ENCODE results near the gene ICA1. TPM values are rescaled to one million over a fixed set of nuclear protein-coding genes. Genes with fewer than 3 reads are reported as not detected.

Gene ICA1
- total and polyA plus RNA-seq, 2 of the 13 experiments (the other 11 are each of a cell fraction or from before 2014, with no cell fraction given), result 0.29 TPM; not detected in 1

DNA sequence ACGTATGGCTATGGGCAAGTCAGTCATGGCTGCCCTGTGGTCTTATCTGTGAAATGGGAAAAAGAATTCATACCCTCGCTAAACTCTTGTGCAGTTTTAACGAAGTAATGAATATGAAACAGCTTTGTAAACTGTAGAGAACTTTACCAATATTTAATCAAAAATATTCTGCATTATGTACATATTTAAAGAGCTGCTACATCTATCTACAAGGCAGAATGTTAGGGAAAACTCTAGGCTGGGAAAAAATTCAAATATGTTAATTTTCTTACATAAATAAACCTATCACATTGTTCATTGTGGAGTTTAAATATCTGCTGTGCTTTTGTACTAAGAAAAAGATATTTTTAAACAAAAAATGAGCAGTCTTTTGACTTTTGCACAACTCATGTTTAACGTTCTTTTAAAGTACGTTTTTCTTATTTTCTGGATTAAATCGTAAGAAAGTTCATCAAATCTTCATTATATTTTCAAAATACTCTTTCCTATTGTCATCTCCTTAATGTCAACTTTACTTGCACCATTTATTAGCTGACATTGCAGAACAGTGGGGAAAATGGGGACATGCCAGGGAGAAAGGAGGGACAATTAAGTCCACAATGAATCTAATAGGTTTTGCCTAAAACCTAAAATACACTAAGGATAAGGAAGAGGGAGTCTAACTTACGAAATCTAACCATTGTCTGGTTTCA is 57.5 kb downstream of the ICA1 start:
- Histone ChIP-seq H3K9ac (ENCODE audit: insufficient read depth, low read depth, low read length) (no peak overlapping the region), H3K27me3 (ENCODE audit: control insufficient read depth in 1 of 2, insufficient read depth in 2 of 2, low read length in 2 of 2) (peaks cover 0 to 18% of the 10 kb centered on the region in 2 experiments; a peak in 4 of 5 replicates), H3K79me2 (ENCODE audit: insufficient read depth, low read length) (no peaks in the 10 kb centered on the region), H3K4me2 (ENCODE audit: low read depth, low read length) (no peak overlapping the region), H2AFZ (ENCODE audit: low read length) (no peak overlapping the region), H3K9me3 (ENCODE audit: low read length) (no peaks in the 10 kb centered on the region), H3K4me1 (ENCODE audit: insufficient read depth, low read length) (no peaks in the 10 kb centered on the region), H3K36me3 (replicated peaks in 1 of 2; ENCODE audit: control insufficient read depth in 1 of 2, insufficient read depth in 2 of 2, low read length in 2 of 2) (no peaks in the 10 kb centered on the region), H4K20me1 (ENCODE audit: insufficient read depth, low read length) (no peaks in the 10 kb centered on the region), H3K27ac (ENCODE audit: extremely low read length, insufficient read depth, low read length) (no peak overlapping the region), H3K4me3 (replicated peaks in 1 of 3; ENCODE audit: insufficient read depth in 1 of 3, low read depth in 2 of 3, low read length in 3 of 3) (no peak overlapping the region)
- CTCF ChIA-PET (ENCODE audit: low intra/inter-chr PET ratio, low total read pairs), result no interaction called here
- in situ Hi-C loops (cut with HindIII; ENCODE audit: extremely low pct_ligation_motif_present, low pct_unique_long_range_greater_than_20kb), result loop anchor here (25.0 kb wide), 1 partner anchor 542 kb away; no protein-coding TSS in a partner anchor
- DNase-seq (ENCODE audit: low spot score), result no peak
- TF ChIP-seq MAFK (conservative IDR thresholded peaks at IDR 0.05 in 1 of 2, IDR thresholded peaks at IDR 0.05 in 1 of 2; ENCODE audit: low read length in 2 of 2) (peak; percentile 59 to 81; a peak in 3 of 4 replicates), MAFF (IDR thresholded peaks at IDR 0.05; ENCODE audit: low read depth, low read length) (peak; percentile 67), ZNF619 (CRISPR knock-in tag; IDR thresholded peaks at IDR 0.05) (no peak)
- POLR2A ChIA-PET, result no interaction called here
- BruUV-seq (replicated peaks), result no TSS peak
- WGBS (ENCODE audit: low lambda C conversion rate), result 23% methylated on average over 7 of the region's 7 CpGs
- ATAC-seq, result no peak
- FAIRE-seq, result no peak
- intact Hi-C loops (cut with micrococcal nuclease; ENCODE audit: unreplicated experiment), result no loop called here

DNA sequence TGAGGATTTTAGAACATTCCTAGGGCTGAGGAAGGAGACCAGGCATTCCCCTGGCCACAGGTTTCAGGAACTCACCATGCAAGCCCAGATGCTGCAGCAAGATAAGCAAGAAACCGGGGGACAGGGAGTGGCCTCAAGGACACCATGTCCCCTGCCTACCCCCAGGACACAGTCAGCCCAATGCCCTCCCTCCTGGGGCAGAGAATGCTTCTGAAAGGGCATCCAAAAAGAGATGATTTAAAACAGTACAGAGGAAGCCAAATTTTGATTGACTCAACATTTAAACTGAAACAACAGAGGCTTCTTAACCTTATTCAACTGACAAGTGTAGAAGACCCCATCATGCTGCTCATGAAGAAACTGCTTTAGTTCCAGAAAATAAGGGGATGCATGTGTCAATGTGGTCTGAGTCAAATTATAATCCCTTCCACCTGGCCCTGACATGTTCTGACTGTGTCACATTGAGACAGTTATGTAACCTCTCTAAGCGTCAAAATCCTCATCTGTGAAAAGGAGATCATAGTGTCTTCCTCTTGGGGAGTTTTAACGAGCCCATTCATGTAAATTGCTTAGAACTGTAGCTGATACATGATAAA is 60.0 kb downstream of the ICA1 start:
- no peak for FAIRE-seq
- CTCF ChIA-PET (ENCODE audit: low intra/inter-chr PET ratio, low total read pairs), result no interaction called here
- BruUV-seq (replicated peaks), result no TSS peak
- Histone ChIP-seq H3K36me3 (replicated peaks in 1 of 2; ENCODE audit: control insufficient read depth in 1 of 2, insufficient read depth in 2 of 2, low read length in 2 of 2) (no peaks in the 10 kb centered on the region), H3K4me3 (replicated peaks in 1 of 3; ENCODE audit: insufficient read depth in 1 of 3, low read depth in 2 of 3, low read length in 3 of 3) (no peak overlapping the region), H3K4me2 (ENCODE audit: low read depth, low read length) (no peak overlapping the region), H3K9ac (ENCODE audit: insufficient read depth, low read depth, low read length) (no peak overlapping the region), H3K9me3 (ENCODE audit: low read length) (no peaks in the 10 kb centered on the region), H2AFZ (ENCODE audit: low read length) (no peak overlapping the region), H4K20me1 (ENCODE audit: insufficient read depth, low read length) (no peaks in the 10 kb centered on the region), H3K27me3 (ENCODE audit: control insufficient read depth in 1 of 2, insufficient read depth in 2 of 2, low read length in 2 of 2) (peaks cover 0 to 14% of the 10 kb centered on the region in 2 experiments; a peak in 3 of 5 replicates), H3K4me1 (ENCODE audit: insufficient read depth, low read length) (no peaks in the 10 kb centered on the region), H3K79me2 (ENCODE audit: insufficient read depth, low read length) (no peaks in the 10 kb centered on the region), H3K27ac (ENCODE audit: extremely low read length, insufficient read depth, low read length) (no peak overlapping the region)
- ATAC-seq, result no peak
- intact Hi-C loops (cut with micrococcal nuclease; ENCODE audit: unreplicated experiment), result no loop called here
- DNase-seq (ENCODE audit: low spot score), result no peak
- TF ChIP-seq, protein P1, sequence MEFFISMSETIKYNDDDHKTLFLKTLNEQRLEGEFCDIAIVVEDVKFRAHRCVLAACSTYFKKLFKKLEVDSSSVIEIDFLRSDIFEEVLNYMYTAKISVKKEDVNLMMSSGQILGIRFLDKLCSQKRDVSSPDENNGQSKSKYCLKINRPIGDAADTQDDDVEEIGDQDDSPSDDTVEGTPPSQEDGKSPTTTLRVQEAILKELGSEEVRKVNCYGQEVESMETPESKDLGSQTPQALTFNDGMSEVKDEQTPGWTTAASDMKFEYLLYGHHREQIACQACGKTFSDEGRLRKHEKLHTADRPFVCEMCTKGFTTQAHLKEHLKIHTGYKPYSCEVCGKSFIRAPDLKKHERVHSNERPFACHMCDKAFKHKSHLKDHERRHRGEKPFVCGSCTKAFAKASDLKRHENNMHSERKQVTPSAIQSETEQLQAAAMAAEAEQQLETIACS (CRISPR knock-in tag; IDR thresholded peaks at IDR 0.05), result no peak
- TF ChIP-seq ZNF343 (CRISPR knock-in tag; IDR thresholded peaks at IDR 0.05) (no peak), ZNF550 (CRISPR knock-in tag; IDR thresholded peaks at IDR 0.05; ENCODE audit: borderline replicate concordance) (no peak)
- 23% methylated on average over 3 of the region's 3 CpGs for WGBS (ENCODE audit: low lambda C conversion rate)
- in situ Hi-C loops (cut with HindIII; ENCODE audit: extremely low pct_ligation_motif_present, low pct_unique_long_range_greater_than_20kb), result loop anchor here (25.0 kb wide), 1 partner anchor 540 kb away; no protein-coding TSS in a partner anchor
- POLR2A ChIA-PET, result no interaction called here
